OCI-LY1 (cell line): ENCODE results near the gene RASGRF1.

Source experiments
- H2AFZ ChIP-seq: fragments of 200-600 bp; sonication (generic), shearing (Covaris generic); 2 replicates; pipeline ENCODE4 v1.6.0; 2014; ENCODE audit warnings: antibody characterized with exemption, mild to moderate bottlenecking, low read length
- H3F3A ChIP-seq: fragments of 200-600 bp; sonication (generic), shearing (Covaris generic); 2 replicates; pipeline ENCODE4 v1.6.0; 2014; ENCODE audit warnings: mild to moderate bottlenecking, antibody characterized with exemption, low read length, moderate library complexity; ENCODE audit not compliant: insufficient read depth
- H3K27ac ChIP-seq: fragments of 200-600 bp; sonication (generic); 2 replicates; pipeline ENCODE4 v1.5.1; 2014; ENCODE audit warnings: low read length, mixed run types, mild to moderate bottlenecking, low read depth; ENCODE audit not compliant: poor library complexity, severe bottlenecking
- H3K27me3 ChIP-seq: fragments of 200-600 bp; sonication (generic); 2 replicates; pipeline ENCODE4 v1.6.0; 2014; ENCODE audit warnings: antibody characterized with exemption, mild to moderate bottlenecking, low read length, moderate library complexity; ENCODE audit not compliant: insufficient read depth
- H3K36me3 ChIP-seq: fragments of 200-600 bp; sonication (generic); 2 replicates; pipeline ENCODE4 v1.6.1; 2014; ENCODE audit warnings: mild to moderate bottlenecking, antibody characterized with exemption, low read length, moderate library complexity, mixed read lengths; ENCODE audit not compliant: insufficient read depth
- H3K4me1 ChIP-seq: fragments of 200-600 bp; sonication (generic); 2 replicates; pipeline ENCODE4 v1.5.1; 2014; ENCODE audit warnings: mild to moderate bottlenecking, low read length, moderate library complexity; ENCODE audit not compliant: insufficient read depth, severe bottlenecking
- H3K4me2 ChIP-seq: fragments of 200-600 bp; sonication (generic), shearing (Covaris generic); 2 replicates; pipeline ENCODE4 v1.6.1; 2014; ENCODE audit warnings: low read length
- H3K4me3 ChIP-seq: fragments of 200-600 bp; sonication (generic); 2 replicates; pipeline ENCODE4 v1.5.1; 2014; ENCODE audit warnings: low read length, low read depth, mild to moderate bottlenecking, mixed read lengths; ENCODE audit not compliant: poor library complexity, severe bottlenecking
- H3K79me2 ChIP-seq: fragments of 200-600 bp; shearing (Covaris generic); 2 replicates; pipeline ENCODE4 v1.6.1; 2016; ENCODE audit warnings: mixed run types, low read length, mixed read lengths; ENCODE audit not compliant: insufficient read depth
- H3K9ac ChIP-seq: fragments of 200-600 bp; sonication (generic), shearing (Covaris generic); 2 replicates; pipeline ENCODE4 v1.6.1; 2014; ENCODE audit warnings: mild to moderate bottlenecking, low read length, mixed read lengths
- H3K9me2 ChIP-seq: fragments of 200-600 bp; sonication (generic), shearing (Covaris generic); 2 replicates; pipeline ENCODE4 v1.6.1; 2014; ENCODE audit warnings: low read depth, mild to moderate bottlenecking, low read length, mixed read lengths
- H3K9me3 ChIP-seq: fragments of 200-600 bp; shearing (Covaris generic); 2 replicates; pipeline ENCODE4 v1.6.1; 2014; ENCODE audit warnings: low read length, mixed read lengths
- H4K20me1 ChIP-seq: fragments of 200-600 bp; sonication (generic), shearing (Covaris generic); 2 replicates; pipeline ENCODE4 v1.6.0; 2016; ENCODE audit warnings: mild to moderate bottlenecking, low read length; ENCODE audit not compliant: insufficient read depth
- EZH2 ChIP-seq: fragments of 200-600 bp; sonication (generic), shearing (Covaris generic); IDR thresholded peaks from 2 replicates; pipeline ENCODE4 v1.8.0; 2017; ENCODE audit warnings: borderline replicate concordance, mixed run types, mild to moderate bottlenecking, antibody characterized with exemption, low read length, moderate library complexity, mixed read lengths
- TF ChIP-seq, protein P1 (sequence below): fragments of 200-600 bp; sonication (generic), shearing (Covaris generic); IDR thresholded peaks from 2 replicates; pipeline ENCODE4 v1.5.1; 2017; ENCODE audit warnings: mild to moderate bottlenecking, antibody characterized with exemption, low read length, moderate library complexity, mixed read lengths

RASGRF1 gene

GRCh38 chr15:79101866-79102581, 11.4 kb upstream of the RASGRF1 start:
- Histone ChIP-seq H3F3A (no peaks in the 10 kb centered on the region), H3K4me3 (no peak overlapping the region), H3K9me2 (no peaks in the 10 kb centered on the region), H3K36me3 (no peaks in the 10 kb centered on the region), H2AFZ (no peak overlapping the region), H3K4me1 (peaks cover 10% of the 10 kb centered on the region), H3K27ac (no peak overlapping the region), H3K4me2 (no peak overlapping the region), H3K27me3 (no peaks in the 10 kb centered on the region; the same call in 1 of the 2 replicates), H3K9ac (no peak overlapping the region), H4K20me1 (no peaks in the 10 kb centered on the region), H3K79me2 (no peaks in the 10 kb centered on the region), H3K9me3 (no peaks in the 10 kb centered on the region)
- TF ChIP-seq EZH2, result no peak
- TF ChIP-seq, protein P1, sequence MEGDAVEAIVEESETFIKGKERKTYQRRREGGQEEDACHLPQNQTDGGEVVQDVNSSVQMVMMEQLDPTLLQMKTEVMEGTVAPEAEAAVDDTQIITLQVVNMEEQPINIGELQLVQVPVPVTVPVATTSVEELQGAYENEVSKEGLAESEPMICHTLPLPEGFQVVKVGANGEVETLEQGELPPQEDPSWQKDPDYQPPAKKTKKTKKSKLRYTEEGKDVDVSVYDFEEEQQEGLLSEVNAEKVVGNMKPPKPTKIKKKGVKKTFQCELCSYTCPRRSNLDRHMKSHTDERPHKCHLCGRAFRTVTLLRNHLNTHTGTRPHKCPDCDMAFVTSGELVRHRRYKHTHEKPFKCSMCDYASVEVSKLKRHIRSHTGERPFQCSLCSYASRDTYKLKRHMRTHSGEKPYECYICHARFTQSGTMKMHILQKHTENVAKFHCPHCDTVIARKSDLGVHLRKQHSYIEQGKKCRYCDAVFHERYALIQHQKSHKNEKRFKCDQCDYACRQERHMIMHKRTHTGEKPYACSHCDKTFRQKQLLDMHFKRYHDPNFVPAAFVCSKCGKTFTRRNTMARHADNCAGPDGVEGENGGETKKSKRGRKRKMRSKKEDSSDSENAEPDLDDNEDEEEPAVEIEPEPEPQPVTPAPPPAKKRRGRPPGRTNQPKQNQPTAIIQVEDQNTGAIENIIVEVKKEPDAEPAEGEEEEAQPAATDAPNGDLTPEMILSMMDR, result no peak

- Histone ChIP-seq H3K9ac (no peak overlapping the region), H3K4me1 (no peaks in the 10 kb centered on the region), H4K20me1 (no peaks in the 10 kb centered on the region), H3K79me2 (no peaks in the 10 kb centered on the region), H2AFZ (no peak overlapping the region), H3K27ac (no peak overlapping the region), H3K4me2 (no peak overlapping the region), H3K27me3 (no peaks in the 10 kb centered on the region; the same call in 1 of the 2 replicates), H3K36me3 (no peaks in the 10 kb centered on the region), H3K9me3 (no peaks in the 10 kb centered on the region), H3K9me2 (no peaks in the 10 kb centered on the region), H3F3A (no peaks in the 10 kb centered on the region), H3K4me3 (no peak overlapping the region)
- TF ChIP-seq, protein P1, result no peak
These were observed 9.1 kb upstream of the RASGRF1 start for GRCh38 chr15:79099692-79100091.

DNA sequence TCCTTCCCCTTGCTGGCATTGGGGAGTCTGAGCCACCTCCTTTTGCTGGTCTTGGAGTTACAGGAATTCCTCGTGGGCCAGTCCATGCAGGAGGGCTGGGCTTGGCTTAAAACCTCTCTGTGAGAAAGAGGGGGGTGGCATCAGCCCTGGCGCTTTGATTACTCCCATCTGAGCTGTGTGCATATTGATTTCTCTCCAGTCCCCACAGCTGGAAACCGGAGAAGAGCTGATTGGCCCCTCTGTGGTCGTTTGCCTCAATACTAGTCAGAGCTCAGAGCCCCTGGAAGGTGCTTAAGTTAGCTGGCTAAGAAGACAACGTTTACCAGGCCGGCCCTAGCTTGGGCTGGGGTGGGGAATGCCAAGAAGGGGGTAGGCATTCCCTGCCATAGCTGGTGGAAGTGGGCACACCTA, 4.0 kb upstream of the RASGRF1 start:
- Histone ChIP-seq H3K4me2 (no peak overlapping the region), H3K27me3 (0 out of 2 replicates have a peak, but pooled peaks cover 3% of the 10 kb centered on the region), H2AFZ (no peak overlapping the region), H3F3A (no peaks in the 10 kb centered on the region), H4K20me1 (no peaks in the 10 kb centered on the region), H3K9me2 (no peaks in the 10 kb centered on the region), H3K4me1 (peaks cover 6% of the 10 kb centered on the region), H3K36me3 (no peaks in the 10 kb centered on the region), H3K4me3 (no peak overlapping the region), H3K9me3 (no peaks in the 10 kb centered on the region), H3K79me2 (no peaks in the 10 kb centered on the region), H3K9ac (no peak overlapping the region), H3K27ac (no peak overlapping the region)
- TF ChIP-seq, protein P1, result no peak
- TF ChIP-seq EZH2, result no peak
